GM12873 (cell line): ENCODE results near the gene C16orf78.

Experiments used
- TF ChIP-seq, protein P1 (sequence below): IDR thresholded peaks from 2 replicates; pipeline ENCODE4 v1.5.1; 2012; ENCODE audit warnings: low read depth, mild to moderate bottlenecking, moderate library complexity, low read length, control low read depth; ENCODE audit not compliant: insufficient read depth; ENCODE audit errors: missing control alignments

C16orf78 gene

GRCh38 chr16:49343291-49343690 is 30.3 kb upstream of the C16orf78 start:
- TF ChIP-seq, protein P1, sequence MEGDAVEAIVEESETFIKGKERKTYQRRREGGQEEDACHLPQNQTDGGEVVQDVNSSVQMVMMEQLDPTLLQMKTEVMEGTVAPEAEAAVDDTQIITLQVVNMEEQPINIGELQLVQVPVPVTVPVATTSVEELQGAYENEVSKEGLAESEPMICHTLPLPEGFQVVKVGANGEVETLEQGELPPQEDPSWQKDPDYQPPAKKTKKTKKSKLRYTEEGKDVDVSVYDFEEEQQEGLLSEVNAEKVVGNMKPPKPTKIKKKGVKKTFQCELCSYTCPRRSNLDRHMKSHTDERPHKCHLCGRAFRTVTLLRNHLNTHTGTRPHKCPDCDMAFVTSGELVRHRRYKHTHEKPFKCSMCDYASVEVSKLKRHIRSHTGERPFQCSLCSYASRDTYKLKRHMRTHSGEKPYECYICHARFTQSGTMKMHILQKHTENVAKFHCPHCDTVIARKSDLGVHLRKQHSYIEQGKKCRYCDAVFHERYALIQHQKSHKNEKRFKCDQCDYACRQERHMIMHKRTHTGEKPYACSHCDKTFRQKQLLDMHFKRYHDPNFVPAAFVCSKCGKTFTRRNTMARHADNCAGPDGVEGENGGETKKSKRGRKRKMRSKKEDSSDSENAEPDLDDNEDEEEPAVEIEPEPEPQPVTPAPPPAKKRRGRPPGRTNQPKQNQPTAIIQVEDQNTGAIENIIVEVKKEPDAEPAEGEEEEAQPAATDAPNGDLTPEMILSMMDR, result no peak

- TF ChIP-seq, protein P1, result no peak
Observed at GRCh38 chr16:49344401-49344800, 29.2 kb upstream of the C16orf78 start.

GRCh38 chr16:49345829-49346228 is 27.8 kb upstream of the C16orf78 start:
- TF ChIP-seq, protein P1, result no peak

DNA sequence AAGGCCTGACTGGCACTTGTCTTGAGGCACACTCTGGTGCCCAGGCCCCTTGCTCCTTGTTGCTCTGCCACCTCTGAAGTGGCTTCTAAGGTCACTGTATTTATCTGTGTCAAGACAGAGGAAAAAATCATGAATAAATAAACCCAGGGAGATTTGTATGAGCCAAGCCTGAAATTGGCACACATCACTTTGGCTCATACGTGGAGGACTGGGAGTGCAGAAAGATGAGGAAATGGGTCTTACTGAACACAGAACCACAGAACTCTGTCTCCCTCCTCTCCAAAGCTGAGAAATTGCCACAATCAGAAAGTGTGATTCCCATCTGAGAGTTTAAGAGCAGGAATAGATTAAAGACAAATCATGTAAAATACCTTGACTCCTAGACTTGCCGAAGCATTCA is 27.1 kb upstream of the C16orf78 start:
- TF ChIP-seq, protein P1, result no peak

- TF ChIP-seq, protein P1, result no peak
Observed at GRCh38 chr16:49347476-49347875, 26.1 kb upstream of the C16orf78 start.

DNA sequence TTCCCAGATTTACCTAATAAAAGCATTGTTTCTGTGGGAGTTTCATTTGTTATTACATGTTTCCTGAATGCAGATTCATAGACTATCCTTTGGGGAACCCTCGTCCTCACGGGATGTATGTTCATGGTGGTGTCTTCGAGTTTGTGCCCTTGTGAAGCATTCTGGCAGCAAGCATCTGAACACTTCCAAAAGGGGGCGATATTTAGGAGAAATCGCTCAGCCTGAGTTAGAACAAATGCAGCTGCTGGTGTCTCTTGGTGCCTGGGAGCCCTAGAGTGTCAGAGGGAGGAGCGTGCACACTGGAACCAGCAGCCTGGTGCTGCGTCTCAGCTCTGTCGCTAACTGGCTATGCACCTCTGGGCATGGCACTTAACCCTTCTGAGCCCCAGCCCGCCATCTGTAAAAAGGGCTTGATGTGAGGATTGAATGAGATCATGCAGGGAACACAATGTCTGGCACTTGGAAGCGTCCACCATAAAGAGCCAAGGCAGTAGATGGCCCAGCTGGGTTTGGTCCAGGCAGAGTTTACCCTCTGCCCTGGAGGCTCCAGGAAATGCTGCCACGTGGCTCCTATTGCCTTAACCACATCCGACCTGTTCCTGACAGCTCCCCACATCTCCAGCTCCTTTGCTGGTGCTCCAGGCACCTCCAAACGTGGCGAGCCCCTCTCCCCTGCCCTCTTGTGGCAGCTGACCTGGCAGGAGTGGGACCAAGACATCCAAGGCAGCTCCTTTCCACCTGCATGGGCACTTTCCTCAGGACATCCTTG is 25.0 kb upstream of the C16orf78 start:
- TF ChIP-seq, protein P1, result peak; percentile 38

DNA sequence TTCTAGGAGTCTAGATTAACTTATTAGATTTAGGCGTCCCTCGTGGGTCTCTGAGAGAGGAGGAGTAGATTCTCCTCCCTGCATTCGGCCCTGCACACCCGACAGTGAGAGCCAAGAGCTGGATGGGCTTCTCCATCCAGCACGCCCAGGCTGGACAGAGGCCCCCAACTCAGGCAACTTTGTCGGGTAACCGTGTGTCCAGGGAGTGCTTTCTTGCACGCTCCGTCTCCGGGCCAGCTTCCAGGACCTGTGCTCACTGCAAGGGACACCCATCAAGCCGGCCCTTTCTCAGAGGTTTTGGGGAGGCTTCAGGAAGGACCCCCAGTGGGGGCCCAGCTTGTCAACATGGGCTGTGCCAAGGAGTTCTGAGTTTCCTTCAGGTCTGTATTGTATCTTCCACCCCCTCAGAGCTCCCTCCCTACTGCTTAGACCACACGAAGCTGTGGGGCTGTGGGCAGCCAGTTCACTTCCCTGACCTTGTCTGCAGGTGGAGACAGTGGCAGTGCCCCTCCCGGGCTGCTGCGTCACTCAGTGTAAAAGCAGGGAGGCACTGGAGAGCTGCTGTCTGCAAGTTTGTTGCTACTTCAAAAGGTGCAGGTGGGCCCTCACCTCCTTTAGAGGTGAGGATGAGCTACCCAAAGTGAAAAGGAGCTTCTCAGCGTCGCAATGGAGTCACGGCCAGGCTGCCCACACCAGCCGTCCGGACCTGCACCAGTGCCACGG is 24.0 kb upstream of the C16orf78 start:
- TF ChIP-seq, protein P1, result no peak
